Amniotic stem cell (primary cell): ENCODE results near the gene CP.

Experiments
- DNase-seq: peaks from one replicate; lab custom pipeline; 2025; lab: John Stamatoyannopoulos, UW

Gene CP

DNA sequence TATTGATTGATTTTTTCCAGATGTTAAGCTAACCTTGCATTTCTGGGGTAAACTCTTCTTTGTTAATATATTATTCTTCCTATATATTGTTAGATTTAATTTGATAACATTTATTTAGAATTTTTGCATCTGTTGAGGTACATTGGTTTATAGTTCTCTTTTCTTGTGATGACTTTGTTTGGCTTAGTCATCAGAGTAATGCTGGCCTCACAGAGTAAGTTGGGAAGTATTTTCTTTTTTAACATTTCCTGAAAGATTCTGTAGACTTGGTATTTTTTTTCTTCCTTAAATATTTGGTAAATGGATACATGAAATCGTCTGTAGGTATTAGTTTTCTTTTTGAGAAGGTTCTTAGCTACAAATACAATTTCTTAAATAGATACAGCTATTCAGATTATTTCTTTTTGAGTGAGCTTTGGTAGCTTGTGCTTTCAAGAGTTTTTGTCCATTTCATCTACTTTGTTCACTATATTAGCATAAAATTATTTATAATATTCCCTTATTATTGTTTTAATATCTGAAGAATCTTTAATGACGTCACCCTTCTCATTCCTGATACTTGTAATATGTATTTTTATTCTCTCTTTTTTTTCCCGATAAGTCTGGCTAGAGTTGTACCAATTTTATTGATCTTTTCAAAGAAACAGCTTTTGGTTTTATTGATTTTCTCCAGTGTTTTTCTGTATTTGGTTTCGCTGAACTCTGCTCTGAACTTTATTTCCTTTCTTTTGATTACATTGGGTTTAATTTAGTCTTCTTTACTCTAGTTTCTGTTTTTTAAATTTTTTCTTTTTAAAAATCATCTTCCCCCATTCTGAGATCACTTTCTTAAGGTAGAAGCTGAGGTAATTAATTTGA lies 98.7 kb downstream of the CP start:
- DNase-seq, result no peak
